ENCODE data around the gene VTA1. TPM values are rescaled to one million over a fixed set of nuclear protein-coding genes. Genes with fewer than 3 reads are reported as not detected.
"Not testable (repeated sequence)": the region's sequence is repeated elsewhere in the genome, so short reads cannot be mapped to it uniquely, and the experiment has no call there.

The VTA1 gene
- total RNA-seq, 1 experiment from 2014 or later: 90.8 TPM

GRCh38 chr6:142188341-142188740, 41.3 kb downstream of the VTA1 start:
- H3K27ac ChIP-seq (ENCODE audit: low read length); H3K4me3 ChIP-seq (ENCODE audit: low read length); H3K27me3 ChIP-seq (ENCODE audit: low read length); H3K4me2 ChIP-seq (ENCODE audit: low read depth, low read length, poor library complexity, severe bottlenecking); H3K9ac ChIP-seq (ENCODE audit: low read length); DNase-seq; H3K4me1 ChIP-seq (ENCODE audit: low read length); H3K9me3 ChIP-seq (ENCODE audit: low read length); H2AFZ ChIP-seq (ENCODE audit: low read length); H3K9me2 ChIP-seq (replicated peaks; ENCODE audit: insufficient read depth, low read length); H4K20me1 ChIP-seq (ENCODE audit: insufficient read depth, low read depth, low read length): not testable (repeated sequence)
- Histone ChIP-seq H3K36me3 (ENCODE audit: insufficient read depth, low read length) (peaks cover 19% of the 10 kb centered on the region; the same call in 1 of the 2 replicates), H3K79me2 (ENCODE audit: low read length) (peaks cover 67% of the 10 kb centered on the region)

GRCh38 chr6:142189057-142189456, 42.0 kb downstream of the VTA1 start:
- no peak overlapping the region for H3K9ac ChIP-seq (ENCODE audit: low read length)
- H3K36me3 ChIP-seq (ENCODE audit: insufficient read depth, low read length): peaks cover 26% of the 10 kb centered on the region
- no peak overlapping the region for H3K27ac ChIP-seq (ENCODE audit: low read length)
- no peak for DNase-seq
- no peak overlapping the region for H3K4me2 ChIP-seq (ENCODE audit: low read depth, low read length, poor library complexity, severe bottlenecking)
- H3K4me1 ChIP-seq (ENCODE audit: low read length): no peaks in the 10 kb centered on the region
- peaks cover 74% of the 10 kb centered on the region for H3K79me2 ChIP-seq (ENCODE audit: low read length)
- no peaks in the 10 kb centered on the region for H4K20me1 ChIP-seq (ENCODE audit: insufficient read depth, low read depth, low read length)
- peaks cover 3% of the 10 kb centered on the region; the same call in 1 of the 2 replicates for H3K9me2 ChIP-seq (replicated peaks; ENCODE audit: insufficient read depth, low read length)
- H2AFZ ChIP-seq (ENCODE audit: low read length): no peak overlapping the region
- no peak overlapping the region for H3K4me3 ChIP-seq (ENCODE audit: low read length)
- no peaks in the 10 kb centered on the region for H3K27me3 ChIP-seq (ENCODE audit: low read length)
- no peaks in the 10 kb centered on the region for H3K9me3 ChIP-seq (ENCODE audit: low read length)

GRCh38 chr6:142192343-142192742, 45.3 kb downstream of the VTA1 start:
- Histone ChIP-seq H3K79me2 (ENCODE audit: low read length) (peaks cover 82% of the 10 kb centered on the region), H3K27ac (ENCODE audit: low read length) (no peak overlapping the region), H3K27me3 (ENCODE audit: low read length) (no peaks in the 10 kb centered on the region), H3K9me2 (replicated peaks; ENCODE audit: insufficient read depth, low read length) (no peaks in the 10 kb centered on the region), H3K36me3 (ENCODE audit: insufficient read depth, low read length) (peaks cover 44% of the 10 kb centered on the region), H2AFZ (ENCODE audit: low read length) (no peak overlapping the region), H3K9me3 (ENCODE audit: low read length) (no peaks in the 10 kb centered on the region), H3K4me1 (ENCODE audit: low read length) (no peaks in the 10 kb centered on the region), H3K4me3 (ENCODE audit: low read length) (no peak overlapping the region), H4K20me1 (ENCODE audit: insufficient read depth, low read depth, low read length) (no peaks in the 10 kb centered on the region), H3K4me2 (ENCODE audit: low read depth, low read length, poor library complexity, severe bottlenecking) (no peak overlapping the region), H3K9ac (ENCODE audit: low read length) (no peak overlapping the region)
- no peak for DNase-seq

GRCh38 chr6:142193621-142194020, 46.6 kb downstream of the VTA1 start:
- Histone ChIP-seq H3K9ac (ENCODE audit: low read length) (no peak overlapping the region), H3K27ac (ENCODE audit: low read length) (no peak overlapping the region), H3K36me3 (ENCODE audit: insufficient read depth, low read length) (peaks cover 50% of the 10 kb centered on the region), H3K79me2 (ENCODE audit: low read length) (peaks cover 83% of the 10 kb centered on the region), H4K20me1 (ENCODE audit: insufficient read depth, low read depth, low read length) (no peaks in the 10 kb centered on the region), H3K4me2 (ENCODE audit: low read depth, low read length, poor library complexity, severe bottlenecking) (no peak overlapping the region), H3K4me1 (ENCODE audit: low read length) (no peaks in the 10 kb centered on the region), H3K4me3 (ENCODE audit: low read length) (no peak overlapping the region), H3K27me3 (ENCODE audit: low read length) (no peaks in the 10 kb centered on the region), H3K9me2 (replicated peaks; ENCODE audit: insufficient read depth, low read length) (no peaks in the 10 kb centered on the region), H2AFZ (ENCODE audit: low read length) (no peak overlapping the region), H3K9me3 (ENCODE audit: low read length) (no peaks in the 10 kb centered on the region)
- no peak for DNase-seq

GRCh38 chr6:142195862-142196541, 48.9 kb downstream of the VTA1 start:
- H3K4me2 ChIP-seq (ENCODE audit: low read depth, low read length, poor library complexity, severe bottlenecking): no peak overlapping the region
- no peaks in the 10 kb centered on the region for H3K9me2 ChIP-seq (replicated peaks; ENCODE audit: insufficient read depth, low read length)
- no peak overlapping the region for H3K27ac ChIP-seq (ENCODE audit: low read length)
- no peak overlapping the region for H3K9ac ChIP-seq (ENCODE audit: low read length)
- no peak overlapping the region for H3K4me3 ChIP-seq (ENCODE audit: low read length)
- H3K36me3 ChIP-seq (ENCODE audit: insufficient read depth, low read length): peaks cover 65% of the 10 kb centered on the region
- no peak overlapping the region for H2AFZ ChIP-seq (ENCODE audit: low read length)
- peaks cover 90% of the 10 kb centered on the region for H3K79me2 ChIP-seq (ENCODE audit: low read length)
- no peak for DNase-seq
- no peaks in the 10 kb centered on the region for H4K20me1 ChIP-seq (ENCODE audit: insufficient read depth, low read depth, low read length)
- H3K27me3 ChIP-seq (ENCODE audit: low read length): no peaks in the 10 kb centered on the region
- H3K9me3 ChIP-seq (ENCODE audit: low read length): no peaks in the 10 kb centered on the region
- H3K4me1 ChIP-seq (ENCODE audit: low read length): no peaks in the 10 kb centered on the region

- Histone ChIP-seq H3K4me1 (ENCODE audit: low read length) (no peaks in the 10 kb centered on the region), H3K9me3 (ENCODE audit: low read length) (no peaks in the 10 kb centered on the region), H3K27me3 (ENCODE audit: low read length) (no peaks in the 10 kb centered on the region), H4K20me1 (ENCODE audit: insufficient read depth, low read depth, low read length) (no peaks in the 10 kb centered on the region), H3K9ac (ENCODE audit: low read length) (no peak overlapping the region), H3K9me2 (replicated peaks; ENCODE audit: insufficient read depth, low read length) (no peaks in the 10 kb centered on the region), H3K79me2 (ENCODE audit: low read length) (peaks cover 62% of the 10 kb centered on the region), H3K27ac (ENCODE audit: low read length) (no peak overlapping the region), H3K4me3 (ENCODE audit: low read length) (no peak overlapping the region), H3K4me2 (ENCODE audit: low read depth, low read length, poor library complexity, severe bottlenecking) (no peak overlapping the region), H2AFZ (ENCODE audit: low read length) (no peak overlapping the region), H3K36me3 (ENCODE audit: insufficient read depth, low read length) (peaks cover 76% of the 10 kb centered on the region)
- DNase-seq: no peak
Observed at GRCh38 chr6:142200846-142201628, 54.0 kb downstream of the VTA1 start.

- Histone ChIP-seq H3K27me3 (ENCODE audit: low read length) (no peaks in the 10 kb centered on the region), H3K4me1 (ENCODE audit: low read length) (no peaks in the 10 kb centered on the region), H3K36me3 (ENCODE audit: insufficient read depth, low read length) (peaks cover 79% of the 10 kb centered on the region), H3K79me2 (ENCODE audit: low read length) (peaks cover 18% of the 10 kb centered on the region), H2AFZ (ENCODE audit: low read length) (no peak overlapping the region), H3K9me3 (ENCODE audit: low read length) (no peaks in the 10 kb centered on the region; the same call in 1 of the 2 replicates), H3K4me2 (ENCODE audit: low read depth, low read length, poor library complexity, severe bottlenecking) (no peak overlapping the region), H3K9ac (ENCODE audit: low read length) (no peak overlapping the region), H4K20me1 (ENCODE audit: insufficient read depth, low read depth, low read length) (no peaks in the 10 kb centered on the region), H3K9me2 (replicated peaks; ENCODE audit: insufficient read depth, low read length) (no peaks in the 10 kb centered on the region), H3K27ac (ENCODE audit: low read length) (no peak overlapping the region), H3K4me3 (ENCODE audit: low read length) (no peak overlapping the region)
- peak; percentile 71 for DNase-seq
Observed at GRCh38 chr6:142207265-142207877, 60.3 kb downstream of the VTA1 start.

- H2AFZ ChIP-seq (ENCODE audit: low read length): no peak overlapping the region
- peaks cover 4% of the 10 kb centered on the region; the same call in 1 of the 2 replicates for H3K79me2 ChIP-seq (ENCODE audit: low read length)
- no peak overlapping the region for H3K9ac ChIP-seq (ENCODE audit: low read length)
- H3K4me1 ChIP-seq (ENCODE audit: low read length): no peaks in the 10 kb centered on the region
- no peaks in the 10 kb centered on the region; the same call in 1 of the 2 replicates for H3K9me3 ChIP-seq (ENCODE audit: low read length)
- no peak for DNase-seq
- no peaks in the 10 kb centered on the region for H3K9me2 ChIP-seq (replicated peaks; ENCODE audit: insufficient read depth, low read length)
- H3K4me2 ChIP-seq (ENCODE audit: low read depth, low read length, poor library complexity, severe bottlenecking): no peak overlapping the region
- H3K27me3 ChIP-seq (ENCODE audit: low read length): no peaks in the 10 kb centered on the region
- H4K20me1 ChIP-seq (ENCODE audit: insufficient read depth, low read depth, low read length): no peaks in the 10 kb centered on the region
- H3K36me3 ChIP-seq (ENCODE audit: insufficient read depth, low read length): peaks cover 59% of the 10 kb centered on the region
- no peak overlapping the region for H3K4me3 ChIP-seq (ENCODE audit: low read length)
- H3K27ac ChIP-seq (ENCODE audit: low read length): no peak overlapping the region
Observed at GRCh38 chr6:142210606-142211005, 63.5 kb downstream of the VTA1 start.
